GM23338 (cell line): ENCODE results near the gene ZNF773. TPM values are rescaled to one million over a fixed set of nuclear protein-coding genes. Genes with fewer than 3 reads are reported as not detected.
"Not testable (repeated sequence)": the region's sequence is repeated elsewhere in the genome, so short reads cannot be mapped to it uniquely, and the experiment has no call there.

Source experiments
- ATAC-seq: fragments of 200-7000 bp; cut with Tn5 transposase; 3 replicates; pipeline ENCODE4 v1.9.1; 2020
- DNase-seq: peaks from one replicate; pipeline ENCODE4 v3.0.0-alpha.2; 2015; ENCODE audit warnings: low spot score
- H2AFZ ChIP-seq: fragments of 200-600 bp; sonication (generic); 2 replicates; pipeline ENCODE4 v1.8.0; 2016; ENCODE audit warnings: antibody characterized with exemption, mild to moderate bottlenecking, moderate library complexity
- H3F3A ChIP-seq: fragments of 200-600 bp; sonication (generic); replicated peaks from 2 replicates; pipeline ENCODE4 v1.8.0; 2017; ENCODE audit warnings: antibody characterized with exemption, mixed run types, low read depth
- H3K27ac ChIP-seq: fragments of 200-600 bp; sonication (generic); 2 replicates; pipeline ENCODE4 v1.6.1; 2016; ENCODE audit warnings: low read depth
- H3K27me3 ChIP-seq: fragments of 200-600 bp; sonication (generic); 2 replicates; pipeline ENCODE4 v1.8.0; 2016; ENCODE audit warnings: mild to moderate bottlenecking, mixed run types, moderate library complexity; ENCODE audit not compliant: insufficient read depth
- H3K36me3 ChIP-seq: fragments of 200-600 bp; sonication (generic); 2 replicates; pipeline ENCODE4 v1.8.0; 2016; ENCODE audit warnings: mild to moderate bottlenecking; ENCODE audit not compliant: insufficient read depth
- H3K4me1 ChIP-seq: fragments of 200-600 bp; sonication (generic); 2 replicates; pipeline ENCODE4 v1.8.0; 2016; ENCODE audit warnings: mild to moderate bottlenecking, moderate library complexity; ENCODE audit not compliant: insufficient read depth
- H3K4me2 ChIP-seq: fragments of 200-600 bp; sonication (generic); 2 replicates; pipeline ENCODE4 v1.7.1; 2017; ENCODE audit warnings: mixed run types
- H3K4me3 ChIP-seq: fragments of 200-600 bp; sonication (generic); 2 replicates; pipeline ENCODE4 v1.6.1; 2016; ENCODE audit warnings: mixed run types
- H3K79me2 ChIP-seq: fragments of 200-600 bp; sonication (generic); replicated peaks from 2 replicates; pipeline ENCODE4 v1.8.0; 2017; ENCODE audit warnings: mild to moderate bottlenecking; ENCODE audit not compliant: insufficient read depth
- H3K9me2 ChIP-seq: fragments of 200-600 bp; sonication (generic); 2 replicates; pipeline ENCODE4 v1.8.0; 2017; ENCODE audit not compliant: insufficient read depth
- H4K20me1 ChIP-seq: fragments of 200-600 bp; sonication (generic); replicated peaks from 2 replicates; pipeline ENCODE4 v1.8.0; 2017; ENCODE audit warnings: mild to moderate bottlenecking; ENCODE audit not compliant: insufficient read depth
- H3K27ac Mint-ChIP-seq: 2 replicates; pipeline ENCODE4 v1.8.0; 2020; ENCODE audit warnings: inconsistent platforms, mild to moderate bottlenecking, moderate library complexity, mixed read lengths
- H3K27me3 Mint-ChIP-seq: 3 replicates; pipeline ENCODE4 v1.8.0; 2022; ENCODE audit warnings: low read depth, mild to moderate bottlenecking, moderate library complexity, mixed read lengths, inconsistent platforms; ENCODE audit not compliant: insufficient read depth, poor library complexity
- H3K36me3 Mint-ChIP-seq: 3 replicates; pipeline ENCODE4 v1.8.0; 2021; ENCODE audit warnings: low read depth, mild to moderate bottlenecking, inconsistent platforms, moderate library complexity, mixed read lengths
- H3K4me1 Mint-ChIP-seq: 3 replicates; pipeline ENCODE4 v1.8.0; 2020; ENCODE audit warnings: mild to moderate bottlenecking, inconsistent platforms, mixed read lengths
- H3K4me3 Mint-ChIP-seq: 3 replicates; pipeline ENCODE4 v1.8.0; 2021; ENCODE audit warnings: moderate library complexity, mild to moderate bottlenecking, inconsistent platforms, mixed read lengths
- H3K9me3 Mint-ChIP-seq: 3 replicates; pipeline ENCODE4 v1.8.0; 2020; ENCODE audit warnings: moderate library complexity, mild to moderate bottlenecking, inconsistent platforms, mixed read lengths
- CREB1 ChIP-seq: fragments of 250-450 bp; sonication (Bioruptor Pico); IDR thresholded peaks from 2 replicates; pipeline ENCODE4 v1.5.0; 2020; ENCODE audit warnings: low read depth, mild to moderate bottlenecking, moderate library complexity
- ETS1 ChIP-seq: IDR thresholded peaks from 2 replicates; pipeline ENCODE4 v1.6.1; 2016; ENCODE audit warnings: antibody characterized with exemption
- POLR2AphosphoS5 ChIP-seq: IDR thresholded peaks from 2 replicates; pipeline ENCODE4 v1.6.1; 2016; ENCODE audit warnings: antibody characterized with exemption, low read depth
- polyA plus RNA-seq: library from polyadenylated mRNA; unstranded; fragments of >200 nt; fragmentation: Nextera tagmentation; extraction: Ambion mirVana; gene quantifications from 2 replicates; pipeline ENCODE4 v1.2.1, GENCODE V29; 2016
- total RNA-seq: library from RNA; depleted of rRNA; stranded (reverse); fragments of >200 nt; shearing (Covaris generic); gene quantifications from 2 replicates; pipeline ENCODE4 v1.2.3, GENCODE V29; 2014

ZNF773 gene
- total and polyA plus RNA-seq, 2 experiments from 2014 or later, result 4.1 to 12.9 TPM

- not testable (repeated sequence) for H3K9me2 ChIP-seq, H3K4me1 ChIP-seq, H3K79me2 ChIP-seq, H3K36me3 ChIP-seq, H3K27me3 Mint-ChIP-seq, H3K4me1 Mint-ChIP-seq, H4K20me1 ChIP-seq, H3F3A ChIP-seq, H3K27me3 ChIP-seq
- Histone ChIP-seq H3K4me2 (peak within 1 kb of the TSS; percentile 80), H3K27ac (peak within 1 kb of the TSS; percentile 68; the same call in 1 of the 2 replicates), H3K4me3 (peak within 1 kb of the TSS; percentile 88), H2AFZ (peak within 1 kb of the TSS; percentile 95)
- H3K4me3 Mint-ChIP-seq, result peak within 1 kb of the TSS; percentile 80
- DNase-seq (peak; percentile 98), ATAC-seq (peak; percentile 97)
- H3K9me3 Mint-ChIP-seq, result peaks cover 14% of the 10 kb centered on the region
- H3K36me3 Mint-ChIP-seq, result peaks cover 31% of the 10 kb centered on the region
- H3K27ac Mint-ChIP-seq, result peak within 1 kb of the TSS; percentile 20; the same call in 1 of the 2 replicates
- TF ChIP-seq POLR2AphosphoS5, result peak; percentile 93
- TF ChIP-seq CREB1 (CRISPR knock-in tag), result peak; percentile 86
- peak; percentile 94 for TF ChIP-seq ETS1
Observed at GRCh38 chr19:57487477-57488298, 12.1 kb upstream of the ZNF773 start, which contains the start of gene ZNF419. Gene ZNF419 (plus strand): TSS chr19:57487750. CDS start chr19:57487951, 201 bp downstream.

- not testable (repeated sequence) for H3K36me3 ChIP-seq, H3K79me2 ChIP-seq, H3K4me1 Mint-ChIP-seq, H3K27me3 ChIP-seq, DNase-seq, H3K27ac ChIP-seq, H3K27me3 Mint-ChIP-seq, H3K4me1 ChIP-seq, H2AFZ ChIP-seq, H3F3A ChIP-seq, H4K20me1 ChIP-seq, ATAC-seq, H3K9me2 ChIP-seq
- Mint-ChIP-seq H3K9me3 (peaks cover 14% of the 10 kb centered on the region), H3K4me3 (peak overlapping the region; percentile 80), H3K27ac (peak overlapping the region; percentile 20; the same call in 1 of the 2 replicates), H3K36me3 (peaks cover 37% of the 10 kb centered on the region)
- H3K4me2 ChIP-seq, result peak overlapping the region; percentile 80
- peak overlapping the region; percentile 54; the same call in 1 of the 2 replicates for H3K4me3 ChIP-seq
Observed at GRCh38 chr19:57488299-57488644, 11.5 kb upstream of the ZNF773 start.

GRCh38 chr19:57499332-57499679 lies 432 bp upstream of the ZNF773 start:
- H3K27me3 ChIP-seq, H3K27me3 Mint-ChIP-seq, H3K27ac Mint-ChIP-seq, H3F3A ChIP-seq, H3K4me1 ChIP-seq, H3K4me1 Mint-ChIP-seq, H4K20me1 ChIP-seq, H3K4me2 ChIP-seq, H3K9me3 Mint-ChIP-seq, H3K36me3 ChIP-seq, H3K9me2 ChIP-seq, ATAC-seq, DNase-seq, H3K27ac ChIP-seq, H2AFZ ChIP-seq, H3K4me3 ChIP-seq: not testable (repeated sequence)
- peaks cover 28% of the 10 kb centered on the region for H3K79me2 ChIP-seq
- peaks cover 36% of the 10 kb centered on the region for H3K36me3 Mint-ChIP-seq
- H3K4me3 Mint-ChIP-seq, result peak overlapping the region; percentile 82

- H3K4me1 ChIP-seq, H3F3A ChIP-seq, H3K4me1 Mint-ChIP-seq, H3K27me3 Mint-ChIP-seq, H3K27me3 ChIP-seq, ATAC-seq, H4K20me1 ChIP-seq, H3K27ac Mint-ChIP-seq, H3K36me3 ChIP-seq, H3K9me2 ChIP-seq, H3K9me3 Mint-ChIP-seq, DNase-seq, H2AFZ ChIP-seq, H3K27ac ChIP-seq: not testable (repeated sequence)
- Mint-ChIP-seq H3K4me3 (peak overlapping the region; percentile 82), H3K36me3 (peaks cover 36% of the 10 kb centered on the region)
- Histone ChIP-seq H3K4me3 (peak overlapping the region; percentile 71), H3K4me2 (peak overlapping the region; percentile 82), H3K79me2 (peaks cover 28% of the 10 kb centered on the region)
Observed at GRCh38 chr19:57500400-57500799, 662 bp downstream of the ZNF773 start.
